GM12874 (cell line): ENCODE data around the gene FJX1.

Source experiments
- CTCF ChIP-seq: IDR thresholded peaks from 2 replicates; pipeline ENCODE4 v1.5.1; 2011; ENCODE audit warnings: low read depth, mild to moderate bottlenecking, control low read depth, low read length, moderate library complexity; ENCODE audit not compliant: insufficient read depth

The FJX1 gene

GRCh38 chr11:35650467-35650866 is 32.2 kb downstream of the FJX1 start:
- TF ChIP-seq CTCF: no peak

- TF ChIP-seq CTCF: no peak
These were observed 33.0 kb downstream of the FJX1 start for GRCh38 chr11:35651263-35651662.

GRCh38 chr11:35654711-35655110 is 36.5 kb downstream of the FJX1 start:
- TF ChIP-seq CTCF: no peak

- no peak for TF ChIP-seq CTCF
These were observed 37.0 kb downstream of the FJX1 start for GRCh38 chr11:35655254-35655653.

- no peak for TF ChIP-seq CTCF
These were observed 37.6 kb downstream of the FJX1 start for GRCh38 chr11:35655856-35656255.

- TF ChIP-seq CTCF: no peak
These were observed 40.0 kb downstream of the FJX1 start for GRCh38 chr11:35658020-35658948.

GRCh38 chr11:35661534-35661933 is 43.3 kb downstream of the FJX1 start:
- no peak for TF ChIP-seq CTCF
